Measurements from ENCODE around the gene LIMS1.
"Not testable (repeated sequence)": the region's sequence is repeated elsewhere in the genome, so short reads cannot be mapped to it uniquely, and the experiment has no call there.

LIMS1 gene

GRCh38 chr2:108635630-108636354 is 101.5 kb downstream of the LIMS1 start:
- no peak for DNase-seq (ENCODE audit: low spot score)

DNA sequence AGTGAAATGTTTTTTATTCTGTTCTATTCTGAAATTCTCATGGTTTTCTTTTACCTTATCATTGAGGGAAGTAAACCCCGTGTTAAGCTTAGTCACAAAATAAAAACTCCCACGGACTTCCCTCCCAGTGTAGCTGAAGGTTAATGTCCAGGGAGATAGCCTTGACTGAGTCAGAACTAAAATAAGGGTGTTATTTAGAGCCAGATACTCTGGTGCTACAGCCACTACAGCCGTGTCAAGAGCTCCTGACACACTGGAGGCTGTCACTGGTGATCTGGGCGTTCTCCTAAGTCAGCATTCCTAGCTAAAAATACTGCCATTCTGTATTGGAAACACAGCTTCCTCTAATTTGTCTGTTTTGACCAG is 103.0 kb downstream of the LIMS1 start:
- no peak for DNase-seq (ENCODE audit: low spot score)

GRCh38 chr2:108640731-108641130 is 106.5 kb downstream of the LIMS1 start:
- no peak for DNase-seq (ENCODE audit: low spot score)

- no peak for DNase-seq (ENCODE audit: low spot score)
Measured at GRCh38 chr2:108641756-108642155, 107.5 kb downstream of the LIMS1 start.

GRCh38 chr2:108643261-108643849 is 109.1 kb downstream of the LIMS1 start:
- no peak for DNase-seq (ENCODE audit: low spot score)

DNA sequence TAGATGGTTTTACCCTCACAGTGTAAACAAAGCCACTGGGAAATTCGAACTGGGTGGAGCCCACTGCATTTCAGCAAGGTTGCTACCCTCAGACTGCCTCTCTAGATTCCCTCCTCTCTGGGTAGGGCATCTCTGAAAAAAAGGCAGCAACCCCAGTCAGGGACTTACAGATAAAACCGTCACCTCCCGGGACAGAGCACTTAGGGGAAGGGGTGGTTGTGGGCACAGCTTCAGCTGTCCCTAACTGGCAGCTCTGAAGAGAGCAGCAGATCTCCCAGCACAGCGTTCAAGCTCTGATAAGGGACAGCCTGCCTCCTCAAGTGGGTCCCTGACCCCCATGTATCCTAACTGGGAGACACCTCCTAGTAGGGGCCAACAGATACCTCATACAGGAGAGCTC is 109.6 kb downstream of the LIMS1 start:
- DNase-seq (ENCODE audit: low spot score) = not testable (repeated sequence)

GRCh38 chr2:108644446-108644845 is 110.2 kb downstream of the LIMS1 start:
- DNase-seq (ENCODE audit: low spot score) = not testable (repeated sequence)

DNA sequence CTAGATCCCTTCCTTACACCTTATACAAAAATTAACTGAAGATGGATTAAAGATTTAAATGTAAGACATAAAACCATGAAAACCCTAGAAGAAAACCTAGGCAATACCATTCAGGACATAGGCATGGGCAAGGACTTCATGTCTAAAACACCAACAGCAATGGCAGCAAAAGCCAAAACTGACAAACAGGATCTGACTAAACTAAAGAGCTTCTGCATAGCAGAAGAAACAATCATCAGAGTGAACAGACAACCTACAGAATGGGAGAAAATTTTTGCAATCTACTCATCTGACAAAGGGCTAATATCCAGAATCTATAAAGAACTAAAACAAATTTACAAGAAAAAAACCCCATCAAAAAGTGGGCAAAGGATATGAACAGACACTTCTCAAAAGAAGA is 114.5 kb downstream of the LIMS1 start:
- DNase-seq (ENCODE audit: low spot score) = not testable (repeated sequence)

DNA sequence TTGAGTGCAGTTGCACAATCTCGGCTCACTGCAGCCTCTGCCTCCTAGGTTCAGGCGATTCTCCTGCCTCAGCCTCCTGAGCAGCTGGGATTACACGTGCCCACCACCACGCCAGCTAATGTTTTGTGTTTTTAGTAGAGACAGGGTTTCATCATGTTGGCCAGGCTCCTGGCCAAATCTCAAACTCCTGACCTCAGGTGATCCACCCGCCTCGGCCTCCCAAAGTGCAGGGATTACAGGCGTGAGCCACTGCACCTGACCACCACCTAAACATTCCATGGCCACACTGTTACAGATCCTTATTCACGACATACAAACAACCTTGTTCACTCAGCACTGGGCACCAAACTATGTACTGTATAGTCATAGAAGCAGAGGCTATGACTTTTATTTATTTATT is 116.2 kb downstream of the LIMS1 start:
- DNase-seq (ENCODE audit: low spot score) = not testable (repeated sequence)

GRCh38 chr2:108651468-108651867 is 117.2 kb downstream of the LIMS1 start:
- DNase-seq (ENCODE audit: low spot score) = not testable (repeated sequence)

- not testable (repeated sequence) for DNase-seq (ENCODE audit: low spot score)
Measured at GRCh38 chr2:108652187-108652931, 118.1 kb downstream of the LIMS1 start.

GRCh38 chr2:108653425-108653824 is 119.2 kb downstream of the LIMS1 start:
- not testable (repeated sequence) for DNase-seq (ENCODE audit: low spot score)

- not testable (repeated sequence) for DNase-seq (ENCODE audit: low spot score)
Measured at GRCh38 chr2:108653849-108654248, 119.6 kb downstream of the LIMS1 start.

DNA sequence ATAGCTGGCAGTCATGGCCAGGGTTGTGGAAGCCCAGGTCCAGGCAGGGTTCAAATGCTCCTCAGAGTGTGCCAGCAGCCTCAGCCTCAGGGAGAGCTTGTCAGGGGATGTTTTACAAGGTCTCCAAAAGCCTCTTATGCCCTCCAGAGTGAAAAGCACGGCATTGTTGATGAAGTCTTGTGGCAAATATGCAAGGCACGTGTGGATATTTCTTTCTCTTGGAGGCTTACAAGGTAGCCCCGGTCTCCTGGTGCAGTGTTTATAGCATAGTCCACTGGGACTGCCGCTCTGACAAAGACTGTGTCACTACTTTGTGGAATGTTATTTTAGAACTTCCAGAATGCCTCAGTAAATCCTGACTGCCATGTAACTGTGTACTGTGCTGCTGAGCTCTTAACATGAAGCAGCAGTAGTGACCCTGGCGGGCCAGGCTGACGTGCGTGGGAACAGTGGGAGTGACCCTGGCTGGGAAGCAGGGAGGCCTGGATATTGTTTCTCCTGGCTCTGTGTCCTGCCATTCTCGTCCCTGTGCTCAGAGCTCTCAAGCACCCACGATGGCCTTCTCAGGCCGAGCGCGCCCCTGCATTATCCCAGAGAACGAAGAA is 120.4 kb downstream of the LIMS1 start:
- not testable (repeated sequence) for DNase-seq (ENCODE audit: low spot score)

DNA sequence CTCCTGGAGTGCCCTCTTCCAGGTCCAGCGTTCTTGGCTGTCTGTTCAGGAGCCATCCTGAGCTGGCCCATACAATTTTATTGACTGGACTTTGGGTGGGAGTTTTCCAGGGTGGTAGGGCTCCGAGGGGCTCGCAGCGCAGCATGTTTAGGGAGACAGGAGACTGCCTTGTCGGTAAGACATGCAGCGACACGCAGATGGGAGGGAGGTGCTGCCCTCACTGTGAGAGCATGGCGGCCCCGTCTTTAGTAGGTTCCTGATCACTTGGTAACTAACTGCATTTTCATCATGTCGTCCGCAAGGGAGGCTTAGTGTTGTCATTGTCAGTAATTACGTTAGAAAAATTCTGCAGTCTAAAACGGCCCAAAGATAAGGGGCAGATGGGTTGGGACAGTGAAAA is 121.0 kb downstream of the LIMS1 start:
- DNase-seq (ENCODE audit: low spot score) = not testable (repeated sequence)

- not testable (repeated sequence) for DNase-seq (ENCODE audit: low spot score)
Measured at GRCh38 chr2:108656282-108656681, 122.0 kb downstream of the LIMS1 start.

DNA sequence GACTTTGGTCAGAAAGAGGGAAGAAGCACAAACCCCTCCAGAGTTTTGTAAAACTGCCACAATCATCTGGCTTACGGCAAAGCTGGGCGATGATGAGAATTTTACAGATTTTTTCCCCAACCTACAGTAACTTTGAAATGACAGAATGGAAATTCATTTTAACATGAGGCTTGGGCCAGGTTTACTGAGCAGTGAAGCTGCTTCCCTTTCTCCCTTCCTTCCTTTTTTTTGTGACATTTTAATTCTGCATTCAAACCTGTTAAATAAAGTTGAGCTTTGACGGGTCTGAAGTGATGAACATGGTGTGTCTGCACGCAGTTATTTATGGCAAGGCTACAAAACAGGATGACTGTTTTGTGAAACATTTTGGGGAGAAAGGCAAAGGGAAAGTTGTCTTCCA is 123.2 kb downstream of the LIMS1 start:
- DNase-seq (ENCODE audit: low spot score) = not testable (repeated sequence)

- DNase-seq (ENCODE audit: low spot score) = not testable (repeated sequence)
Measured at GRCh38 chr2:108658553-108658952, 124.3 kb downstream of the LIMS1 start.

GRCh38 chr2:108661493-108661892 is 127.2 kb downstream of the LIMS1 start:
- DNase-seq (ENCODE audit: low spot score) = not testable (repeated sequence)

DNA sequence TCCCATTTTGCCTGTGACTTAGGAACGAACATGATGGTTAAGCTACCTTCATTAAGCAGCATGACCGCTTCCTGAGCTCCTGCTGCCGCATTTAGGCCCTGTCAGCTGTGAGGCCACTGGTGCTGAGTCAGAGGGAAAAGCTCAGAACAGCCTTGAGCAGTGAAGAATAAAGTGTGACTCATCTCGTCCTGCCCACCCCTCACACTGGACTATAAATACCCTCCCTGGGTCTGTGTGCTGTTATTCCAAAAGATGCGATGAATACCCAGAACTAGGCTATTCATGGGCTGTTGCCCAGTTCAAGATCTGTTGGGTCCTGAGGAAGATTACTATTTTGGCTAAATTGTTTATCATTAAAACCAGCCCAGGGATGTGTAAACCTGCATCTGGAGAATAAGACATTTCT is 127.9 kb downstream of the LIMS1 start:
- DNase-seq (ENCODE audit: low spot score) = not testable (repeated sequence)

DNA sequence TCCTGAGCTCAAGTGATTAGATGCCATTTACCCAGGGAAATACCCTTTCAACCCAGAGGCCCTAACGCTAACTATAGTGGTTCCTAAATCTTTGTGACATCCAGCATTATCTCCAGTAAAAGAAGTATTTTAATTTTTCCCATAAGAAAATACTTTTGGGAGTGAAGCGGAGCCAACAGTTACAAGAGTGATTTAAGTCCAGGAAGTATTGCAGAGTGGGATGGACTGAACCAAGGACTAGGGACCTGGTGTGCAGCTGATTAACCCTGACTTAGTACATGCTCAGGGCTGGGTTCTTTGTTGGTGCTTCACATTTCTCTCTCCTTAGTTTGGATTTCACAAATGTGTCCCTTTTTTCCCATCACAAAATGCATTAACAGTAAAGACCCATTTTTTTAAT is 129.1 kb downstream of the LIMS1 start:
- not testable (repeated sequence) for DNase-seq (ENCODE audit: low spot score)

GRCh38 chr2:108664089-108664488 is 129.8 kb downstream of the LIMS1 start:
- not testable (repeated sequence) for DNase-seq (ENCODE audit: low spot score)

DNA sequence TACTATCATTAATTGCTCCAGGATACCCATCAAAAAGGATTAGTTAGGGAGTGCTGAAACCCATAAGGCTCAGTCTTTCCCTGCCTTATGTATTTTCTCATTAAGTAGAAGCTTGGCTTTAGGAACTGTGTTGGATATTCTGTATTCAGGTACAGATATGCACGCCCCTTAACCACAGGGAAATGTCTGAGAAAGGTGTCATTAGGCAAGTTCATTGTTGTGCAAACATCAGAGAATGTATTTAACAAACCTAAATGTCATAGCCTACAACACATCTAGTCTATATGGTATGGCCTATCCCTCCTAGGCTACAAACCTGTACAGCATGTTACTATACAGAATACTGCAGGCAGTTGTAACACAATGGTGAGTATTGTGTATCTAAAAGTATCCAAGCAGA is 130.7 kb downstream of the LIMS1 start:
- DNase-seq (ENCODE audit: low spot score) = not testable (repeated sequence)

All from germinal center (tissue), 1 donor.